ENCODE data around the gene TNXB.
"Not testable (repeated sequence)": the region's sequence is repeated elsewhere in the genome, so short reads cannot be mapped to it uniquely, and the experiment has no call there.

The TNXB gene

DNA sequence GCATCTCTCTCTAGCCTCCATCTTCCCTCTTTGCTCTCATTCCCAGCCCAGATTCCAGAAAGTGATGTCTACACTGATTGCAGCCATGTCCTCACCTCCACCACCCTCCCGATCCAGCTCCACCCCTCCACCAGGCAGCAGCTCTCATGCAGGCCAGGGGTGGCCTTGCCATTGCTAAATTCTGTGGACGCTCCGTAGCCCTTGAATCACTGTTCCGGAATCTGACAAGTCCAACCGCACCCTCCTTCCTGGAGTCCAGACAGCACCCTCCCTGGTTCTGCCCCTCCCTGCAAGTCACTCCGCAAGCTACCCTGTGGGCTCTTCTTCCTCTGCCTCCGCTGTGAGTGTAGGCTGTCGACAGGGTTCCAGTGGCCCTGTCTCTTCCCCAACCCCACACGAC is 26.2 kb downstream of the TNXB start:
- DNase-seq: no peak

DNA sequence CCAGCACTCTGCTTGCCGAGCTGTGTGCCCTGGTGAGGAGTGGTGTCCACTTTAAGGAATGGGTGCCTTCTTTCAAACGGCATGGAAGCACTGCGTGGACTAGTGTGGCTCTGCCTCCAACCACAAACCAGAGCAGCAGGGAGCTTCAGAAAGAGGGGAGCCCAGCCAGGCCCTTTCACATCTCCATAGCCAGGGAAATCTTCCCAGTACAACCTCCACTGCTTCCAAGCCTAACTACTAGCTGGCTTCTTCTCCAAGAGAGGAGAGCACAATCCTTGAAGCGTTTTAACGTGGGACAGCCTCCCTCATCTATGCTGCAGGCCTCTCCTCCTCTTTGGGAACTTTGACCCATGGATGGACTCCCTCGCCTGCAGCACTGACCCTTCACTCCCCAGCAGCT is 26.7 kb downstream of the TNXB start:
- DNase-seq: no peak

DNA sequence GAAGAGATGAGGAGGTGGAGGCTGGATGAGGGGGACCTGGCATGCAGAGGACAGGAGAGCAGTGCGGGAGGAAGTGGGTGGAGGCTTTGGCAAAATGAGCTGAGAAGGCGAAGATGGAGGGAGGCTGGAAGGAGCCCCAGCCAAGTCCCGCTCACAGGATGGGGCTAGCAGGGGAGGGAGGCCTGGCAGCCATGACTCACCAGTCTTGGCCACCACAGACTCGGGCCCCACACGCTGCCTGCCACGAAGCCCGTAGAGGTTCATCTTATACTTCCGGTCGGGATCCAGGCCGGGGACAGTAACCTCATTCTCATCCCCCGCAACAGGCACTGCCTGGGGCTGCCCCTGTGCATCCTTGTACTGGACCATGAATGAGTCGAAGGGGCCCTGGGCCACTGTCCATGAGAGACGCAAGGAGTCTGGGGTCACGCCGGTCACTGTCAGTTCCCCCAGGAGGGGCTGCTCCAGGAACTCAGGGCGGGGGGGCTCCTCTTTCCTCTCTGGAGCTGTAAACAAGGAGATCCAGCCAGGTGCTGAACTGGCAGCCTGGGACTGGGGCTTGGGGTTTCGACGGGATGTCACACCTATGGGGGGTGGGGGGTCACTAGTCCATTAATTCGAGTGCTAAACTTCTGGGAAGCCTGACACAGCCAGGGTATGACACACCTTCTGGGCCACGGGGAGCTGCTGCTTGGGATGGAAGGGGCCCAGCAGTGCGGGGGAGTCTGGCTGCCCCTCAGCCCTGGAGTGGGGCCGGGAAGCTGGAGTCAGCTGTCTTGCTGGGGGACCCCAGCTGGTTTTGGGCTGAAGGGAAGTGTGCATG is 27.8 kb downstream of the TNXB start:
- DNase-seq: no peak

DNA sequence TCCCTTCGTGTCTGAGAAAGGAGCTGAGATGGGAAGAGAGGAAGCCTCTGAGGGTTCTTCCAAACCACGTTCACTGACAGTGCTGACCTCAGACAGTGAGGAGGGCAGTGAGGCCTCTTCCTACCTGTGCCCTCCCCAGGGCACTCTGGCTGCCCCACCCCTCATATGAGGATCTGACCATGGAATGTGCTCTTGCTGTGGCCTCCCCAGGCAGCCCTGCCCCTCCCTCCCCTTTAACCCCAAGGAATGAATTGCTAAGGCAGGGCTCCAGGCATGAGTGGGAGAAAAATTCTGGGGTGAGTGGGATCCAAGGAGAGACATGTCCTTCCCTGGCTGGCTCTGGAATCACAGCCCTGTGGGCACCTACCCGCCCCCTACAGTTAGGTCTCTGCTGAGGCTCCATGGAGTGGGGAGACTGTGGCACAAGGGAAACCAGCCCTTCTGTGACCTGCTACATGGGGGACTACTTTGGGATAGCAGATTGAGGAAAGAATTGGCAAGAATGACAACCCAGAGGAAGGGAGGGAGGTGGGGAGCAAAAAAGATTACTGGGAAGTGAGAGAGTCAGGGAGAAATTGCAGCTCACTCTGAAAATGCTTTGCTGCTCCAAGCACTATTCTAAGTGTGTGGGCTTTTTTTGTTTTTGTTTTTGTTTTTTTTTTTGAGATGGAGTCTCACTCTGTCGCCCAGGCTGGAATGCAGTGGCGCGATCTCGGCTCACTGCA is 29.4 kb downstream of the TNXB start:
- no peak for DNase-seq

DNA sequence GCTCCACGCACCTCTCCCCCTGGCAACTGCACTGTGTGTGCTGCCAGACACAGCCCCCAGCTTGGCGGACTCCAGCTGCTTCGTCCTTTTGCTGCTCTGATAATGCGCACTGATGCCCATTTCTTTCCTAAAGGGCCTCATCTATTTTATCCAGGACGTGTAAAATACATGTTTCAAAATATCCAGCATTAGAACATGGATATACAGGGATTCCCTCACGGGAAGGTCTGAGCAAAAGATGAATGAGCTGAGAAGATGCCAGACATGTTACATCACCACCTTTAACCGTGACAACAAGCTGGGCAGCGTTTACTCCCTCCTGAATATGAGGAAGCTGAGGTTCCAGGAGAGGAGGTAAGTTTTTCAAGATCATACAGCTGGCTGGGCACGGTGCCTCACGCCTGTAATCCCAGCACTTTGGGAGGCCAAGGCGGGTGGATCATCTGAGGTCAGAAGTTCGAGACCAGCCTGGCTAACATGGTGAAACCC is 32.8 kb downstream of the TNXB start:
- DNase-seq: no peak

DNA sequence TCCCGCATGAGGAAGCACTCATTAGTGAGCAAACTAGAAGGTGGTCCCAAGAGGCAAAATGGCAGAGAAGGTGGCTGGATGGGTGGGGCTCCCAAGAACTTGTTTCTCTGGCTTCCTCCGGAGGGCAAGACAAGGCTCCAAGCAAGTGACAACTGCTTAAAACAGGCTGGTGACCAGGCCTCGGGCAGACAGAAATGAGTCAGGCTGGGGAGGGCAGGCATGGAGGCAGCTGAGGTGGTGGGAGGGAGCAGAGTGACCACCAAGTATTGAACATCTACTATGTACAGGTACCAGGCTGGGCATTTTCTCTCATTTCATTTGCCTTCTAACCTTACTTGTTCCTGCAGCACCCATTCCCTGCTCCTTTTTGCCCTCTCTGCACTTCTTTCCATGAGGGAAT is 33.4 kb downstream of the TNXB start:
- DNase-seq: no peak

DNA sequence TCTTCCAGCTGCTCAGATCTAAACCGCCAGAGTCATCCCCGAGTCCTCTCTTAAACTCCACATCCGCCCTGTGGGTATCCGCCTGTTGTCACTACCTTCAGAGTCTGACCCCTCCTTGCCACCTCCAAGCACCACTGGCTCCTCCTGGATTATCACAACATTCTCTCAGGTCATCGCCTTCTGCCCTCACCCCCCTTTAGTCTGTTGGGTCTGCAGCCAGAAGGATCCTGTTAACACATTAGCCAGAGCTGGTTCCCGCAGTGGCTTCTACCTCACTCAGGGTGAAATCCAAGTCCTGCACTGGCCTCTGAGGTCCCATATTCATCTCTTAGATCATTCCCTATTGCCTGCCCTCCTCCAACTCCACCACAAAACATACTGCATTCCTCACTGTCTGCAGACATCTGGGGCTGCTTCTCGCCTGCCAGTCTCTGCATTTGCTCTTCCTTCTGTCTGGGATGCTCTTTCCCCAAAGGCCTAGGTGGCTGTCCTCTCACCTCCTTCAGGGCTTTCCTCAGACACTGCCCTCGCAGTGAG is 34.1 kb downstream of the TNXB start:
- DNase-seq: no peak

DNA sequence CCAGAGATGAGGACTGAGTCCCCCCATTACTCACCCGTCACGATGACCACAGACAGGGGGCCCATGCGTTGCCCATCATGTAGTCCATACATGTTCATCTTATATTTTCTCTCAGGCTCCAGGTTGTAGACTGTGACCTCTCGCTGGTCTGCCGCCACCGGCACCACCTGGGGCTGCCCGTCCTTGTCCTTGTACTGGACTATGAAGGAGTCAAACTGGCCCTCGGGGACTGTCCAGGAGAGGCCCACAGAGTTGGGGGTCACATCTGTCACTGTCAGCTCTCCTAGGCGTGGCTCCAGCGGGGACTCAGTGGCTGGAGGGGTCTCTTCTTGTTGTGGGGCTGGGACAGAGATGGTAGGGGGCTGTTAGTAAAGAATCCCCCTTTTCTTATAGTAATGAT is 35.5 kb downstream of the TNXB start:
- DNase-seq: no peak

DNA sequence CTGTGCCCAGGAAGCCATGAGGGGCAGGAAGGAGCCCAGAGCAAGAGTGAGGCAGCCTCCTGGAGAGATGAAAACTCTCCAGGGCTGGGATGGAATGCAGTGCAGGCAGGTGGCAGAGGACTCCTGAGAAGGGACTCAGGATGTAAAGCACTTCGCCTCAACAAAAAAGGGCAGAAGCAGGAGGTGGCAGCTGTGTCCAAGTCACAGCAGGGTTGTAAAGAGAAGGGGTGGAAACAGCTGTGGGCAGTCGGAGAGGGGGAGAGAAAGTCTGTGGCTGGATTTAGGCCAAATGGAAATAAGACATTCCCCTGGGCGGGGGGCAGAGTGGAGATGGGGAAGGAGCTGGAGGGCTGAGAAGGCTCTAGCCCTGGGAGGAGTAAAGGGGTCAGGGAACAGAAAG is 36.0 kb downstream of the TNXB start:
- DNase-seq: no peak

DNA sequence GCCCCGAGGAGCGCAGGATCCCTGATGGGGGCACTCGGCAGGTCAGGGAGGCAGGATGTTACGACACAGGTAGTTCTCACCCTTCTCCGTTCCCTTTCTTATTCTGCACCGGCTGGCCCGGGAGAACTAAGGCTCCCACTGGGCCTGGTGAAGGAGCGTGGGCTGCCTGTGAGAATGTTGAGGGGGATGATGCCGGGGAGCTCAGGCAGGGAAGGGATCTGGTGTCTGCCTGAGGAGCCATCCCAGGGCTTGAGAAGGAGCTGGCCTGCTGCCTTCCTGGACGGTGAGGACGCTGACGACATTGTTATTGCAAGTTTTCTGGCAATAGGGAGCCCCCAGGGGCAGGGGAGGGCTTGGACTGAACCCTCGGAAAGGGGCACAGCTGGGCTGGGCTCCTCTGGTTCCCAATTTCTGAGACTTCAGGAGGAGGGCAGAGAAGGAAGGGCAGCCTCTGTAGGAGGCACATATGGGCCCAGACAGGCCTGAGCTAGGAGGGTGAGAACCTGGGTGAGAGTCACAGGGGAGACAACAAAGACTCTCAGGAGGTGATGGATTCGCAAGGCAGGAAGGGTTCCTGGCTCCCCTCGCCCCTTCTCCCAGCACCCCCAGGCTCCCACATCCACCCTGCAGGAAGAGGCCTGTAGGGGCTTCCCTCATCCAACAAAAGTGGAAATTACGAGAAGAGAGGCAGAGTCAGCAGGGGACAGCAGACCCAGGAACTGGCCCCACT is 38.2 kb downstream of the TNXB start:
- no peak for DNase-seq

DNA sequence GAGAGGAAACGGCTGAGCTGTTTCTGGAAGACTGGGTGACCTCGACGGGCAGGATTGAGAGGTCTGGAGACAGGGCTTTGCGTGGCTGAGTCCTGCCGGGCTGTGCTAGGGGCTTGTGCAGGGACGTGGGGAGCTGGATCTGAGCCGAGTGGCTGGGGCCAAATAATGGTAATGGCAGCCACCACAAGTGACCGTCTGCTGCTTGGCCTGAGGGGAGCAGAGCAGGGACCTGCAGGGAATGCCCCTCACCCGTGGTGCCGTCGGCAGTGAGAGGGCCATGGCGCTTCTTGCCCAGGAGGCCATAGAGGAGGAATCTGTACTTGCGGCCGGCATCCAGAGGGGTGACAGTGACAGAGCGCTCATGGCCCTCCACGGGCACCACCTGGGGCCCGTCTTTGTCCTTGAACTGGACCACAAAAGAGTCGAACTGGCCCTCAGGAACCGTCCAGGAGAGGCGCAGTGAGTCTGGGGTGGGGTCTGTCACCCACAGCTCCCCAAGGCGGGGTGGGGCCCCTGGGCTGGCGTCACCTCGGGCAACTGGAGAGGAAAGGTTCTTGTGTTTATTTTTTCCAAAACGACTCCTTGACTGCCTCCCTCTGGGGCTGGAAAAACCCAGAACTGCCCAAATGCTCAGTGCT is 39.1 kb downstream of the TNXB start:
- no peak for DNase-seq

DNA sequence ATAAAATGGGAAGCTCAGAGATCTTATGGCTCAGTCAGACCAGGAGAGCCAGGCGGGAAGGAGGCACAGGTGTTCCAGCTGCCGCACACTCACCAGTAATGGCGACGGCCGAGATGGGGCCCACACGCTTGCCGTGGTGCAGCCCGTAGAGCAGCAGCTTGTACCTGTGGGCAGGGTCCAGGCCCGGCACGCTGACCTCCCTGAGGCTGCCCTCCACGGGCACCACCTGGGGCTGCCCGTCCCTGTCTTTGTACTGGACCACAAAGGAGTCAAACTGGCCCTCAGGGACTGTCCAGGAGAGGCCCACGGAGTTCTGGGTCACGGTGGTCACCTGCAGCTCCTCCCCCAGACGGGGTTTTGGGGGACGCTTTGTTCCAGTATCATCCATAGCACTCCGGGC is 39.7 kb downstream of the TNXB start:
- no peak for DNase-seq

DNA sequence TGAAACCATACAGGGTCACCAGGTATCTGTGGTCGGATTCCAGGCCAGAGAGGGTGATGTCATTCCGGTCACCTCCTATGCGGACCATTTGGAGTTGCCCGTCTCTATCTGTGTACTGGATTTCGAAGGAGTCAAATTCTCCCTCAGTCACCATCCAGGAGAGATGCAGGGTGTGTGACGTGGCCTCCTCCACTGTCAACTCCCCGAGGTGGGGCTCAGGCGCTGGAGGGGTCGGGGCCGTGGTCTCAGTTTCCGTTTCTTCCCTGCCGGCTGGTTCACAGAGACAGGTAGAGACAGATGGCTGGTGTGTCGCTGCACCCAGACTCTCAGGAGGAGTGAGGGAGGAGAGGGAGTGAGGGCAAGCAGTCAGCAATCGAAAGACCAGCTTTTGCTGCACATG is 40.3 kb downstream of the TNXB start:
- no peak for DNase-seq

DNA sequence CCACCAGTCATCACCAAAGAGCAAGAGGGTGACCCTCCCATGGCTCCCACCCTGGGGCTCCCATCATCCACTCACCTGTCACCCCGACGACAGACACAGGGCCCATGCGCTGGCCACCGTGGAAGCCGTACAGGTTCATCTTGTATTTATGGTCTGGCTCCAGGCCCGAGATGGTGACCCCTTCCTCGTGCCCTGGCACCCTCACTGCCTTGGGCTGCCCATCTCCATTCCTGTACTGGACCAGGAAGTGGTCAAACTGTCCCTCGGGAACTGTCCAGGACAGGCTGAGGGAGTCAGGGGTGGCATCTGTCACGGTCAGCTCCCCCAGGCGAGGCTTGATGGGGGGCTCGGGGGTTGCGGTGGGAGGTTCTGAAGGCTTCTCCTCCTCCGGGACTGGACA is 40.8 kb downstream of the TNXB start:
- not testable (repeated sequence) for DNase-seq

DNA sequence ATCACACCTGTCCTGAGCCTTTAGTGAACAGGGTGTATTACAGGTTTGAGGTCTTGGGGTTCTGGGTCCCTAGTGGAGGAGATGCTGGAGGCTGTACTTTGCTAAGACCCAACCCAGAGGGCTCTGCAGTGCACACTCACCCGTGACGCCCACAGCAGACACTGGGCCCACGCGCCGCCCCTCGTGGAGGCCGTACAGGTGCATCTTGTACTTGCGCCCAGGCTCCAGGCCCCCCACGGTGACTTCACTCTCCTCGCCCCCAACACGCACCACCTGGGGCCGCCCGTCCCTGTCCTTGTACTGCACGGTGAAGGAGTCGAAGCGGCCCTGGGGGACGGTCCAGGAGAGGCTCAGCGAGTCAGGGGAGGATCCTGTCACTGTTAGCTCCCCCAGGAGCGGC is 41.6 kb downstream of the TNXB start:
- DNase-seq: not testable (repeated sequence)

DNA sequence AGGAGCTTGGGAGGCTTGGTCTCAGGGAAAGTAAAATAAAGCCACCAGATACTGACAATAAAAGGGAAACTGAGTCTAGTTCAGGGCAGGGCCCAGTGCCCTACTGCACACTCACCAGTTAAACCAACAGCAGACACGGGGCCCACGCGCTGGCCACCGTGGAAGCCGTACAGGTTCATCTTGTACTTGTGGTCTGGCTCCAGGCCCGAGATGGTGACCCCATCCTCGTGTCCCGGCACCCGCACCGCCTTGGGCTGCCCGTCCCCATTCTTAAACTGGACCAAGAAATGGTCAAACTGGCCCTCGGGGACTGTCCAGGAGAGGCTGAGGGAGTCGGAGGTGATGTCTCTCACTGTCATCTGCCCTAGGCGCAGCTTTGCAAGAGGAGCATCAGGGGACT is 44.4 kb downstream of the TNXB start:
- no peak for DNase-seq

DNA sequence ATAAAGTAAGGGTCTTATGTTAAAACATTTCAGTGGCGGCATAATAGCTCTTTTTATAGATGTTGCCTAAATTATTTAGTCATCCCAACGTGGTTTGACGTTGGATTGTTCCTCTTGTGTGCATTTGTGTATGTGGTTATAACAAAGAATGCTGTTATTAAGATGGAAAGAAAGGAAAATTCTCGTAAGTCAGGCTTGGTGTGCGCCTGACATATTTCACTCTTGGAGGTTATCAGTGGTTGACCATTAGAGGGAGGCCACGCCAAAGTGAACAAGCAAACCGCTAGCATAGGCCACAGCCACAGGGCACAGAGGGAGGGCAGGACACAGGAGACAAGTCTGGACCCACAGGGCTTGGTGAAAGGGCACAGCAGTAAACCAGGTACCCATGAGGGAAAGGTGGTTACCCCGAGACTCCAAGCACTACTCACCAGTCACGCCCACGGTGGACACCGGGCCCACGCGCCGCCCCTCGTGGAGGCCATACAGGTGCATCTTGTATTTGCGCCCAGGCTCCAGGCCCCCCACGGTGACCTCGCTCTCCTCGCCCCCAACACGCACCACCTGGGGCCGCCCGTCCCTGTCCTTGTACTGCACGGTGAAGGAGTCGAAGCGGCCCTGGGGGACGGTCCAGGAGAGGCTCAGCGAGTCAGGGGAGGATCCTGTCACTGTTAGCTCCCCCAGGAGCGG is 48.0 kb downstream of the TNXB start:
- no peak for DNase-seq

DNA sequence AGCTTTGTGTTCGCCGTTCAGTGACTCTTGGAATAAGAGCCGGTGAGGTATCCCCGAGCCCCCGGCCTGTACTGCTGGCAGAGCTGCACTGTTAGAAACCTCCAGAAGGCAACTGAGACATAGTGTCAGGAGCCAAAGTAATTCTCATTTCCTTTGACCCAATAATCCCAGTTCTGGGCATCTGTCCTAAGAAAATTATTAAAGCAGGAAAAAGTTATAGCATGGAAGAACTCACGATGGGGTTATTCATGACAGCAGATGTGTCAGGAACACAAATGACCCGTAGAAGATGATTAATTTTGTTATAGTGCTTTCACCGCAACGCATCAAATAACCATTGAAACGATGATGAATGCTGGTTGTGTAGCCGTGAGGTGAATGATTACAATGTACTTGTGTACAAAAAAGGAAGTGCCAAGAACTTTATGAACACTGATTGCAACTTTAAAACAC is 50.6 kb downstream of the TNXB start:
- no peak for DNase-seq

DNA sequence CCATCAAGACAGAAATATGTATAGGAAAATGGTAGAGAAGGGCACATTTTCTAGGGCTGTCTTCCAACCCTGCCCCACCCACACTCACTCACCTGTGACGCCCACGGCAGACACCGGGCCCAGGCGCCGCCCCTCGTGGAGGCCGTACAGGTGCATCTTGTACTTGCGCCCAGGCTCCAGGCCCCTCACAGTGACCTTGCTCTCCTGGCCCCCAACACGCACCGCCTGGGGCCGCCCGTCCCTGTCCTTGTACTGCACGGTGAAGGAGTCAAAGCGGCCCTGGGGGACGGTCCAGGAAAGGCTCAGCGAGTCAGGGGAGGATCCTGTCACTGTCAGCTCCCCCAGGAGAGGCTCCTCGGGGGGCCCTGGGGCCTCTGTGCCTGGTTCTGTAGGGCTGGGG is 51.2 kb downstream of the TNXB start:
- DNase-seq: no peak

DNA sequence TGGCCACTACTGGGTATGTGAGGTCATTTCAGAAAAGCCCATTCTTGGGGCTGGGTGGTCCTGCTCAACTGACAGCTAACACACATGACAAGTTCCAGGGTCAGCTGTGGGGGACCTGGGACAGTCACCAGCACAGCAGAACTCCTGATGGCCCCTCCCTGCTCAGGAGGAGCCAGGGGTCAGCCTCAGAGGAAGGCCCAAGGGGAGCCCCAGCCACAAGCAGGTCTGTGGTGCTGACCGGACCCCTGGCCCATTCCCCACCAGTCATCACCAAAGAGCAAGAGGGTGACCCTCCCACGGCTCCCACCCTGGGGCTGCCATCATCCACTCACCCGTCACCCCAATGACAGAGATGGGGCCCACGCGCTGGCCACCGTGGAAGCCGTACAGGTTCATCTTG is 52.9 kb downstream of the TNXB start:
- DNase-seq: no peak

DNA sequence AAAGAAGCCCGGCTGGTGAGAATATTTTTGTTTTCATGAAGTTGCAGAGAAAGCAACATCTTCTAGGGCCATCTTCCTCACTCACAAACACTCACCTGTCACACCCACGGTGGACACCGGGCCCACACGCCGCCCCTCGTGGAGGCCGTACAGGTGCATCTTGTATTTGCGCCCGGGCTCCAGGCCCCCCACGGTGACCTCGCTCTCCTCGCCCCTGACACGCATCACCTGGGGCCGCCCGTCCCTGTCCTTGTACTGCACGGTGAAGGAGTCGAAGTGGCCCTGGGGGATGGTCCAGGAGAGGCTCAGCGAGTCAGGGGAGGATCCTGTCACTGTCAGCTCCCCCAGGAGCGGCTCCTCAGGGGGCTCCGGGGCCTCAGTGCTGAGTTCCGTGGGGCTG is 53.4 kb downstream of the TNXB start:
- DNase-seq: not testable (repeated sequence)

DNA sequence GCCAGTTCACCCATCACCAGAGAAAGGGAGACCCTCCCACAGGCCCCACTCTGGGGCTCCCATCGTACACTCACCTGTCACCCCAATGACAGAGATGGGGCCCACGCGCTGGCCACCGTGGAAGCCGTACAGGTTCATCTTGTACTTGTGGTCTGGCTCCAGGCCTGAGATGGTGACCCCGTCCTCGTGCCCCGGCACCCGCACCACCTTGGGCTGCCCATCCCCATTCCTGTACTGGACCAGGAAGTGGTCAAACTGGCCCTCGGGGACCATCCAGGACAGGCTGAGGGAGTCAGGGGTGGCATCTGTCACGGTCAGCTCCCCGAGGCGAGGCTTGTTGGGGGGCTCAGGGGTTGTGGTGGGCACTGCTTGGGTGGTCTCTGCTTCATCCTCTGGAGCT is 55.8 kb downstream of the TNXB start:
- DNase-seq: not testable (repeated sequence)
